Measurements from ENCODE around the gene CFHR5.

GRCh38 chr1:196997423-196997822 is 20.1 kb downstream of the CFHR5 start:
- no peak for TF ChIP-seq CTCF (conservative IDR thresholded peaks at IDR 0.05; ENCODE audit: low read depth, low read length)
- no peak for TF ChIP-seq POLR2A (IDR thresholded peaks at IDR 0.05; ENCODE audit: low read depth, low read length)
- no peak for TF ChIP-seq RCOR1 (IDR thresholded peaks at IDR 0.05; ENCODE audit: insufficient replicate concordance, low read length)
- TF ChIP-seq RAD21 (IDR thresholded peaks at IDR 0.05; ENCODE audit: low read length) = no peak
- 0 out of 2 replicates have a peak, but pooled peaks have one; percentile 20 for TF ChIP-seq MAFK (IDR thresholded peaks at IDR 0.05; ENCODE audit: low read depth, low read length)
- TF ChIP-seq FOS (IDR thresholded peaks at IDR 0.05; ENCODE audit: low read depth, low read length) = no peak
- TF ChIP-seq BHLHE40 (IDR thresholded peaks at IDR 0.05; ENCODE audit: low read depth, low read length) = no peak
- TF ChIP-seq ELK1 (IDR thresholded peaks at IDR 0.05; ENCODE audit: borderline replicate concordance, low read depth, low read length) = no peak
- no peak for TF ChIP-seq SMC3 (IDR thresholded peaks at IDR 0.05; ENCODE audit: low read depth, low read length)
- TF ChIP-seq CEBPB (IDR thresholded peaks at IDR 0.05; ENCODE audit: low read depth, low read length) = no peak
- TF ChIP-seq, protein P1, sequence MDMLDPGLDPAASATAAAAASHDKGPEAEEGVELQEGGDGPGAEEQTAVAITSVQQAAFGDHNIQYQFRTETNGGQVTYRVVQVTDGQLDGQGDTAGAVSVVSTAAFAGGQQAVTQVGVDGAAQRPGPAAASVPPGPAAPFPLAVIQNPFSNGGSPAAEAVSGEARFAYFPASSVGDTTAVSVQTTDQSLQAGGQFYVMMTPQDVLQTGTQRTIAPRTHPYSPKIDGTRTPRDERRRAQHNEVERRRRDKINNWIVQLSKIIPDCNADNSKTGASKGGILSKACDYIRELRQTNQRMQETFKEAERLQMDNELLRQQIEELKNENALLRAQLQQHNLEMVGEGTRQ (IDR thresholded peaks at IDR 0.05; ENCODE audit: low read depth, low read length) = no peak
- TF ChIP-seq NFE2L2 (IDR thresholded peaks at IDR 0.05; ENCODE audit: low read depth, low read length) = no peak
